Kidney epithelial cell (primary cell): ENCODE data around the gene SCRT2. TPM values are rescaled to one million over a fixed set of nuclear protein-coding genes. Genes with fewer than 3 reads are reported as not detected.

ENCODE experiments used
- DNase-seq: peaks from one replicate; pipeline ENCODE4 v3.0.0-alpha.2; 2010; ENCODE audit warnings: low read depth
- H3K27me3 ChIP-seq: 2 replicates; pipeline ENCODE4 v1.6.0; 2011; ENCODE audit warnings: low read length; ENCODE audit not compliant: control insufficient read depth, insufficient read depth
- H3K36me3 ChIP-seq: 2 replicates; pipeline ENCODE4 v1.5.1; 2011; ENCODE audit warnings: low read length; ENCODE audit not compliant: control insufficient read depth, insufficient read depth
- H3K4me3 ChIP-seq: 2 replicates; pipeline ENCODE4 v1.5.1; 2011; ENCODE audit warnings: low read depth, mild to moderate bottlenecking, control low read depth, low read length
- CTCF ChIP-seq: IDR thresholded peaks from 2 replicates; pipeline ENCODE4 v1.5.1; 2011; ENCODE audit warnings: mild to moderate bottlenecking, moderate library complexity, low read length, control low read depth, inconsistent platforms; ENCODE audit not compliant: insufficient read depth, poor library complexity, severe bottlenecking
- total RNA-seq: library from RNA; depleted of rRNA; stranded (reverse); fragments of >200 nt; gene quantifications from 2 replicates; pipeline ENCODE4 v1.2.3, GENCODE V29; 2015

The SCRT2 gene
- total RNA-seq, 1 donor from 2014 or later, result not detected

- Histone ChIP-seq H3K27me3 (peaks cover 73% of the 10 kb centered on the region), H3K36me3 (no peaks in the 10 kb centered on the region), H3K4me3 (no peak overlapping the region)
- no peak for DNase-seq
- no peak for TF ChIP-seq CTCF
Observed at GRCh38 chr20:668050-668449, 7.6 kb downstream of the SCRT2 start.

- H3K36me3 ChIP-seq, result no peaks in the 10 kb centered on the region
- peak; percentile 87 for TF ChIP-seq CTCF
- no peak overlapping the region for H3K4me3 ChIP-seq
- DNase-seq, result no peak
- peaks cover 75% of the 10 kb centered on the region for H3K27me3 ChIP-seq
Observed at GRCh38 chr20:667351-668034, 8.1 kb downstream of the SCRT2 start.

- H3K27me3 ChIP-seq, result peaks cover 76% of the 10 kb centered on the region
- TF ChIP-seq CTCF, result no peak
Observed at GRCh38 chr20:666877-667276, 8.7 kb downstream of the SCRT2 start.

DNA sequence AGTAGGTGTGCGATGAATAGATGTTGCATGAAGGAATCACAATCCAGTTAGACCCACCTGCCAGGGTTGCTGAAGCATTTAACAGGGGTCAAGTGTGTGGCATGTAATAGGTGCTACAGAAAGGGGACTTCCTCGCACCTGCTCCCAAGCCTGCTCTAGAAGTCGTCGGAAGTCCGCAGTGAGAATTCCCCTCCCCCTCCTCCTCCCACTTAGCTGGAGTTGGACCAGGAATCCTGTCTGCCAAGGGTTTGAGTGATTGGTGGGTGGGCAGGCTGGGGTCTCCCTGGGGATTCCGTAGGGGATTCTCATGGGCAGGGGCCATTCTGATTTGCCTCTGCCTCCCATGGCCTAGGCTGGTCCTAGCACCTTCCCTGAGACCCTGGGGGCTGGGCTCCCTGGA lies 10.3 kb downstream of the SCRT2 start:
- Histone ChIP-seq H3K27me3 (peaks cover 73% of the 10 kb centered on the region), H3K36me3 (no peaks in the 10 kb centered on the region), H3K4me3 (no peak overlapping the region)
- DNase-seq, result no peak
- no peak for TF ChIP-seq CTCF

More at GRCh38 chr20:666877-667276, 8.7 kb downstream of the SCRT2 start:
- no peak overlapping the region for H3K4me3 ChIP-seq
- no peaks in the 10 kb centered on the region for H3K36me3 ChIP-seq
- no peak for DNase-seq

- TF ChIP-seq CTCF, result no peak
- Histone ChIP-seq H3K27me3 (peaks cover 72% of the 10 kb centered on the region), H3K36me3 (no peaks in the 10 kb centered on the region), H3K4me3 (no peak overlapping the region)
- no peak for DNase-seq
Observed at GRCh38 chr20:664576-664975, 11.0 kb downstream of the SCRT2 start.

- Histone ChIP-seq H3K36me3 (no peaks in the 10 kb centered on the region), H3K27me3 (peaks cover 72% of the 10 kb centered on the region), H3K4me3 (no peak overlapping the region)
- TF ChIP-seq CTCF, result no peak
- DNase-seq, result no peak
Observed at GRCh38 chr20:664151-664550, 11.5 kb downstream of the SCRT2 start.
